Measurements from ENCODE around the gene RAB26.
"Not testable (repeated sequence)": the region's sequence is repeated elsewhere in the genome, so short reads cannot be mapped to it uniquely, and the experiment has no call there.

Gene RAB26

DNA sequence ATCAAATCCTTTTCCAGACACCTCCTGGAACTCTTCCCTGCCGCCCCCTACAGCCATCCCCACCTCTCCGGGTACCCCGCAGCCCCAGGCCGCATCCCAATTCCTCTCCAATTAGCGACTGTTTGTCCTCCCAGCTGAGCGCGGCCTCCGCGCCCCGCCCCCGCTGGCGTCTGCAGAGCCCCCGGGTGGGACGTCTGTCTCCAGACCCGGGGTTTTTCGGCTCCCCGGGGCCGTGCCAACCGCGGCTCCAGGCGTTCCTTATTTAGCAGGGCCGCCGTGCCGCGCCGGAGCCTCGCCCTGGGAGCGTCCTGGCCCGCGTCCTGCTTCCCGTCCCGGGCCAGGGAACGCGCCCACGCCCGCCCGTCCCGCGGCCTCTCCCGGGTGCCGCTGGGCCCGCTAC is 13.4 kb upstream of the RAB26 start:
- FAIRE-seq; DNase-seq (ENCODE audit: extremely low spot score, insufficient read length, low read depth): not testable (repeated sequence)

DNA sequence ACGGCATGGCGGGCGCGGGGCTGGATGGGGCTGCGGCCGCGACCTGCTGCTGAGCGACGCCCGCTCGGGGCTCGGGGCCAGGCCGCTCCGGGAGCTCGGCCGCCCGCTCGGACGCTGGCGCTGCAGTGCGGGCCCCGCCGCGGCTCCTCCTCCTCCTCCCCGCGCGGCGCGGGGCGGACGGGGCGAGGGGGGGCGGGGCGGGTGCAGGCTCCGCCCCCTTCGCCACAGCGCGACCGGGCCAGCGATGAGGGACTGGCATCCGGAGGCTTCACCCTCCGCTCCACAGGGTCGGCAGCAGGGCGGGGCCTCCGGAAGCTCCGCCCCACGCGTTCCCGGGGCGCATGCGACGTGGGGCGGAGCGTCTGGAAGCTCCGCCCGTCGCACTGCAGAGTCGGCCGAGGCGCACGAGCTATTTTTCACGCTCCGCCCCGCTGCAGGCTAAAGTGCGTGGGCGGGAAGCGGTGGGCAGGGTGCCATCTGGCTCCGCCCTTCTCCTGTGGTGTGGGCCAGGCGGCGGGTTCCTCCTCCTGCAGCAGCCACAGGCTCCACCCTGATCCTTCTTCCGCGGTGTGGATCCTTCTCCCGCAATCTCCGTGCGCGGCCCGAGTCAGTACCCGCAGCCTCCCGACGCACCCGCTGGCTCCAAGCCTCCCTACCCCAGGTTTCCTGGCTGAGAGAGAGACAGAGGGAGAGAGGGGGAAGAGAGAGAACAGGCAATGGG is 12.5 kb upstream of the RAB26 start, which contains the start of gene PKD1:
TSS of gene PKD1 (minus strand) at position 129 of the 721 bp plus-strand sequence. CDS start 209 bp downstream, outside the sequence.
- not testable (repeated sequence) for DNase-seq (ENCODE audit: extremely low spot score, insufficient read length, low read depth)
- FAIRE-seq, result peak; percentile 92

DNA sequence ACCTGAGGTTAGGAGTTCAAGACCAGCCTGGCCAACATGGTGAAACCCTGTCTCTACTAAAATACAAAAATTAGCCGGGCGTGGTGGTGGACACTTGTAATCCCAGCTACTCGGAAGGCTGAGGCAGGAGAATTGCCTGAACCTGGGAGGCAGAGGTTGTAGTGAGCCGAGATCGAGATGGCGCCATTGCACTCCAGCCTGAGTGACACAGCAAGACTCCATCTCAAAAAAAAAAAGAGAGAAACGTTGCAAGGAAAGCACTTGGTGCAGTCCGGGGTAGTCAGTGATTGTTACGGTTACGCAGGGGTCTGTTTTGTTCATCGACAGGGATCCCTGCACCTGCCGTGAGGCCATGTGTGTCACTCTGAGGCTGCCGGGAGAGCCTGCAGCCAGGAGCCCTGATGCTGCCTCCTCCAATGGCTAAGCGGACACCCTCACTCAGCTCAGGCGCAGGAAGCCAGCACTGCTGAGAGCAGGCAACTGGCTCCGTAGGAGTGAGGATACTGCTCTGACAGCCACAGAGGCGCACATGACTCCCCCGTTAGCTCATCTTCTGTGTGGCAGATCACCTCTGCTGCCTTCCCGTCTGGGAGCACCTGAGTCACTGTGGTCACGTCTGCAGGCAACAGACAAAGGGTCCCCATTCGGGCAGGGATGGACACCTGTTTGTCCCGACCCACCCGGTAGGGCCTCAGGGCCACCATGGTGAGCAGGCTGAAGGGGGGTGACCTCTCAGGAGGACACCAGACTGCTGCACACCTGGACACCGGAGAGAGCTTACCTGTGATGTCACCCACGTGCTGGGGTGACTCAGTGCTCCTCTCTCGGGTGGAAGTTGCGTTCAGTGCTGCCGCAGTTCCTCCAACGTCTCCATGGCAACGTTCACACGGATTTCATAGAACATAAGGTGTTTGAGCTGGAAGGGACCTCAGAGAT is 5.2 kb upstream of the RAB26 start:
- DNase-seq (ENCODE audit: extremely low spot score, insufficient read length, low read depth) (no peak), FAIRE-seq (no peak)

DNA sequence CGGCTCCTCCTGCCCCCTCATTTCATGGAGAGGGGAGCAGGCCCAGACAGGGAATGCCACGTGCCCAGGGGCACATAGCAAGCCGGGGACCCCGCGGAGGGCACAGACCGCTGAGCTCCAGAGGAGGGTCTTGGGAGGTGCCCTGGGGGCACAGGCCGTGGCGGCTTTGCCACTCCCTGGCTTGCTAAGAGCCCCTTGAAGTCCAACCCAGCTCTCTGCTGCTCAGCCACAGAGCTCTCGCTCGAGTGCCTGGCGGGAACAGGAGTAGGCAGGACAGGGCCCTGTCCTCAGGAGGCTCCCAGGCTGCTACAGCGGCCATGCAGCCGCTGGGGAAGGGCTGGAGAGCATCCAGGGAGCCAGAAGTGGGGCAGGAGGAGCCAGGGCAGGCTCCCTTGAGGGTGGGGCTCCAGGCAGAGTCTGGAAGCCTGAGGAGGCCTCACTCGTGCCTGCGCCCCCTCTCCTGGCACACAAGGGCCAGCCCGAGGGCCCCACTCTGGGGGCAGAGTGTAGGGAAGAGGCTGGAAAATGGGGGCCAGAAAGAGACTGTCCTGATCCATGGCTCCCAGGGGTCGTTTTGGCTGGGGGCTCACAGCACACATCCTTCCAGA is 4.4 kb upstream of the RAB26 start:
- FAIRE-seq (no peak), DNase-seq (ENCODE audit: extremely low spot score, insufficient read length, low read depth) (no peak)

DNA sequence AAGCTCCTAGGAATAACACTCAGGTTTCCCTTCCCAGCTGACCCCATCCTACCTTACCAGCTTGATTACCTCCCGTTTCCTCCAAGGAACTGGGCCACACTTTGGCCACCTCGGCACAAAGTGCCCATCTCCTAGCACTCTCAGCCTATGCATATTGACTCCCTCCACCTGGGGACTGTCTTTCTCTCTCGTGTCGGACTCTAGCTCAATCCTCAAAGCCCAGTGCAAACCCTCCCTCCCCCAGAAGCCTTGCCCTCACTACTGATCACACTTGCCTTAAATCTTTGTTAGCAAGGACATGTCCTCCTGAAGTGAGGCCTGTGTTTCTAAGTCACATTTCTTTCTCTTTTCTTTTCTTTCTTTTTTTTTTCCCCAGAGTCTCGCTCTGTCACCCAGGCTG is 2.6 kb upstream of the RAB26 start:
- no peak for DNase-seq (ENCODE audit: extremely low spot score, insufficient read length, low read depth)
- FAIRE-seq, result no peak

DNA sequence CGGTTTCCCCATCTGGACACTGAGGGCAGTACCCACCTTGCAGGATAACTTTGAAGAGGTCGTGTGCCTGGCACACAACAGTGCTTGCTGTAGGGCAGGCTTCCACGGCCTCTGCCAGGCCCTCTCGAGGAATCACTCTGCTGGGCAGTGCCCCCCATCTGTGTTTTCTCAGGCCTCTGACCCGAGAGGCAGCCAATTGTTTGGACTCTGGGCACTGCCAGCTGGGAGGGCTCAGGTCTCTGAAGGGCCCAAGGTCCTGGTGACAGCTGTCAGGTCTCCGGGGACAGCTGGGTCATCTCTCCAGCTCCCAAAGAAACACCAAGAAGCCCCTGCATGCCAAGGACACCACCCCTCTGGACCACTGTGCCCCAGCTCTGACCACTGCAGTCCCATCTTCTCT is 1.0 kb upstream of the RAB26 start:
- FAIRE-seq, result no peak

DNA sequence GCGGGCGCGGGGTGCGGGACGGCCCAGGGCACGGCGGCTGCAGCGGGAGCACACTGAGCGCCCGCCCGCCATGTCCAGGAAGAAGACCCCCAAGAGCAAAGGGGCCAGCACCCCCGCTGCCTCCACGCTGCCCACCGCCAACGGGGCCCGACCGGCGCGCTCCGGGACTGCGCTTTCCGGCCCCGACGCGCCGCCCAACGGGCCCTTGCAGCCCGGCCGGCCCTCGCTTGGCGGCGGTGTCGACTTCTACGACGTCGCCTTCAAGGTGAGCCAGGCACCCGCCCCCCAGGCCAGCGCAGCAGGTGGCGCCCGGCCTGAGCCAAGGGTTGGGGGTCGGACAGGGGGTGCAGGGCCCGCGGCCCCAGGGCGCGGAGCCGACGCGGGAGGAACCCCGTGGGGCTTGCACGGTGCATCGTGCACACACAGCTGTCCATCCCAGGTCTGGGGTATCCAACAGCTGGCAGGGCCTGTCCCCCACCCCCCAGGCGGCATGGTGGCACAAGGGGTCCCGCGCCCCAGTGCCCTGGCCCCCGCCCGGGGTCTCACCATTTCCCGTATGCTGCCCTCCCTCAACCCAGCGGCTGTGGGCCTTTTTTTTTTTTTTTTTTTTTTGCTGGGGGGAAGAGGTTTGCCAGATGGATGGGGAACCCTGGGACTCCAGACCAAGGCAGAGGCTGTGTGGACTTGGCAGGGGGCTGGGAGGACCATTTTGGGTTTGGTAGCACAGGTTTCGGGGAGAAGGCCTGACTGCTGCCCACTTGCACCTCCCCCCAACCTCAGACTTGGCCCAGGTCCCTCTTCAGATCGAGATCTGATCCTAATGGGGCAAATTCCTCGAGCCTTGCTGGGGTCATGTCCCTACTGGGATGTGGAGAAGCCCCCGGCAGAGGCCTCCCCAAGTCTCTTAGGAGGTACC is 547 bp downstream of the RAB26 start:
- DNase-seq (ENCODE audit: extremely low spot score, insufficient read length, low read depth) (no peak), FAIRE-seq (no peak)

More for the DNA sequence above, 1.0 kb upstream of the RAB26 start:
- DNase-seq (ENCODE audit: extremely low spot score, insufficient read length, low read depth), result no peak

DNA sequence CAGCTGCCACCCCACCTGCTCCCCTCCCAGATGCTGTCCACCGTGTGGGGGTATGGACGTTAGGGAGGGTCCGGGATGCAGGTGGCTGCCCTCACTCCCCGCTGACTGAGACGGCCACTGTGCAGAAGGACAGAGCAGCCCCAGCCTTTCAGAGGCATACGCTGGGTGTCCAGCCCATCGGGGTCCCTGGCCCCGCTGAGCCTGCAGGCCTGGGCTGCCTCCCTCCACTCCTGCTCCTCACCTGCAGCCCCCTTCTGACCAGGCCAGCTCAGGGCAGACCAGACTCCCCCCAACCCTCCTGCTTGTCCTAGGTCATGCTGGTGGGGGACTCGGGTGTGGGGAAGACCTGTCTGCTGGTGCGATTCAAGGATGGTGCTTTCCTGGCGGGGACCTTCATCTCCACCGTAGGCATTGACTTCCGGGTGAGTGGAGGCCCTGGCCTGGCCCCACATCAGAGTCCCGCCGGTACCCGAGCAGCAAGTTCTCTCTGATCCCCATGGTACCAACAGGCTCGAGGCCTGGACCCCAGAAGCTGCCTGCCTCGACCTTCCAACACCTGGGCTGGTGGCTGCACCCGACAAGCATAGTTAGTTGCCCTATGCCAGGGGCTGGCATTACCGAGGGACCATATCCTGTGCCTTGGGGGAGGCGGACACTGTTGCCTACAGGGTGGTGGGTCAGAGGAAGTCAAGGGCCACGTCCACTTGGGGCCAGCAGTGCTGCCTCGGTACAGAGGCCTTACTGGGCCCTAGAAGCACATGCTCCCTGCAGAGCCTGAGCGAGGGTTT is 1.4 kb downstream of the RAB26 start:
- FAIRE-seq (no peak), DNase-seq (ENCODE audit: extremely low spot score, insufficient read length, low read depth) (no peak)

DNA sequence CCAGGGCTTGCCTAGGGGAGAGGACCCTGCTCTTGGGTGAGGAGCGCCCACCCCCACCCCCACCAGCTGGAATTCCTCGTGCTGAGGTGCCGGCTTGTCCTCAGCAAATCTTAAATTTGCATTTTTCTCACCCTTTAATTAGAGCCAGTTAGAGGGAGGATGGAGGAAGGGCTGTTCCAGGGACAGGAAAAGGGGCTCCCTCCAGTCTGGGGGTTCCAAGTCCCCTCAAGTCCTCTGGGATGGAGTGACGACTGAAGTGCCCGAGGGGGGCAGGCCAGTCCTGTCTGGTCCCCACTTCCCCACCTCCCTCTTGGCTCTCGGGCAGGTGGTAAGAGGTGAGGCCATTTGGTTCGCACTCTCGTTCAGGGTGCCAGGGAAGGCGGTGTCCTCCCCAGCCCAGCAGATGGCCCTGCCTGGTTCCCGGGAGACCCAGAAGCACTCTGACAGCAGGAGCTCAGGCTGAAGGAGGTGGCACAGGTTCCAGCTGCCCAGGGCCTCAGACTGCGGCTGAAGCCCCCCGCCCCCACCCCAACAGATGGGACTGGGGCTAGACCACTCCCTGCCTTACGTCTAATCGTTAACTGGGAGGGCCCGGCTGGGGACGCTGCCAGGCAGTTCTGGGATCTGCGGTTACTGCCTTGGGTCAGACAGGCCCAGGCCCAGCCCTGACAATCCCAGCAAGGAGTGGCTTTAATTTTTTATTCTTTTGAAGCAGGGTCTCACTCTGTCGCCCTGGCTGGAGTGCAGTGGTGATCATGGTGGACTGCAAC is 2.2 kb downstream of the RAB26 start:
- DNase-seq (ENCODE audit: extremely low spot score, insufficient read length, low read depth), result no peak
- no peak for FAIRE-seq

DNA sequence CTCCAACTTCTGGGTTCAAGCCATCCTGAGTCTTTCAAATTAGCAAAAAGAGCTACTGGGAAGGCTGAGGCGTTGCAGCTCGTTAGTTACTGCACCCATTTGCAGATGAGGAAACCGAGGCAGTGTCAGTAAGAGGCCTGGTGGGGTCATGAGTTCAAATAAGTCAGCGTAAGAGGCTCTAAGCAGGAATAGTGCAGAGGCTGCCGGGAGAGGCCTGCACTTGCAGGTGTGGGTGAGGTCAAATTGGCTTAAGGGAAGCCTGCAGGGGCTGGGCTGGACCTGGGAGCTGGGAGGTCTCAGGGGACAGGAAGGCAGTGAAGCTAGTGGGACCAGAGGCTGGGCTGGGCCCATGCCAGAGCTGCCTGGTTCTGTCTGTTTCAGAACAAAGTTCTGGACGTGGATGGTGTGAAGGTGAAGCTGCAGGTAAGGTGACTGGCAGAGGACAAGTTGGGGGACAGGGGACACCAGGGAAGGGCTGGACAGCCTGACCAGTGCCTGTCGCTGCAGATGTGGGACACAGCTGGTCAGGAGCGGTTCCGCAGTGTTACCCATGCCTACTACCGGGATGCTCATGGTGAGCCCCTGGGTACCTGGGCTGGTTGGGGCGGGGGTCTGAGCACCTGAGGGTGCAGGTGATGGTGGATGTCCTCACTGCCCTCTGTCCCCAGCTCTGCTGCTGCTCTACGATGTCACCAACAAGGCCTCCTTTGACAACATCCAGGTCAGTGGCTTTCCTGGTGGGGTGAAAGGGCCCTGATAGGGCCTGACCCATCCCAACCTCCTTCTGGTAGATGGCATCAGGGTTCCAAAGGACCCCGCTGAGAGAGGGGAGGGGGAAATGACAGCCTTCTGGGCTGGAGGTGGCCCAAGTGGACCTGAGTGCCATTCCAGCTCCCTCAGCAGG is 3.0 kb downstream of the RAB26 start:
- no peak for FAIRE-seq
- no peak for DNase-seq (ENCODE audit: extremely low spot score, insufficient read length, low read depth)

DNA sequence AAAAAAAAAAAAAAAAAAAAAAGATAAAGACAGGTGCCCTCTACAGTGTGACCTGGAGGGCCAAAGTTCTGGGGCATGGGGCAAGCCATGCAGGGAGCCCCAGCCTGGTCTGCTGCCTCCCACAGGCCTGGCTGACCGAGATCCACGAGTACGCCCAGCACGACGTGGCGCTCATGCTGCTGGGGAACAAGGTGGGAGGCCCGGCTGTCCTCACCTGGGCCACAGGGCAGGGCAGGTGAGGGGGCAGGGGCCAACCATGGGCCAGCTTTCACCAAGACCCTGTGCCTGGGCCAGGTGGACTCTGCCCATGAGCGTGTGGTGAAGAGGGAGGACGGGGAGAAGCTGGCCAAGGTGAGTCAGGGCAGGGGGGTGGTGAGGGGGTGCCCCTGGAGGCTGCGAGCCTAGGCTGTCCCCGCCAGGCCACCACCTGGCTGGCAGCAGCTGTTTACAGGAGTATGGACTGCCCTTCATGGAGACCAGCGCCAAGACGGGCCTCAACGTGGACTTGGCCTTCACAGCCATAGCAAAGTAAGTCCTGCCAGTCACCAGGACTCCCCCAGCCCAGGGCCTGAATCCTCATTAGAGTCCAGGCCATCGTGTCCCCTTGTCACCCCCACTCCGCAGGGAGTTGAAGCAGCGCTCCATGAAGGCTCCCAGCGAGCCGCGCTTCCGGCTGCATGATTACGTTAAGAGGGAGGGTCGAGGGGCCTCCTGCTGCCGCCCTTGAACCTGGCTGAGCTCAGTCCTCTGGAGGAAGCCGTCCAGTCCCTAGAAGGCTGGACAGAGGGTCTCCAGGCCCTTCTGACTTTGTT is 4.5 kb downstream of the RAB26 start:
- FAIRE-seq, result no peak
- DNase-seq (ENCODE audit: extremely low spot score, insufficient read length, low read depth), result no peak

DNA sequence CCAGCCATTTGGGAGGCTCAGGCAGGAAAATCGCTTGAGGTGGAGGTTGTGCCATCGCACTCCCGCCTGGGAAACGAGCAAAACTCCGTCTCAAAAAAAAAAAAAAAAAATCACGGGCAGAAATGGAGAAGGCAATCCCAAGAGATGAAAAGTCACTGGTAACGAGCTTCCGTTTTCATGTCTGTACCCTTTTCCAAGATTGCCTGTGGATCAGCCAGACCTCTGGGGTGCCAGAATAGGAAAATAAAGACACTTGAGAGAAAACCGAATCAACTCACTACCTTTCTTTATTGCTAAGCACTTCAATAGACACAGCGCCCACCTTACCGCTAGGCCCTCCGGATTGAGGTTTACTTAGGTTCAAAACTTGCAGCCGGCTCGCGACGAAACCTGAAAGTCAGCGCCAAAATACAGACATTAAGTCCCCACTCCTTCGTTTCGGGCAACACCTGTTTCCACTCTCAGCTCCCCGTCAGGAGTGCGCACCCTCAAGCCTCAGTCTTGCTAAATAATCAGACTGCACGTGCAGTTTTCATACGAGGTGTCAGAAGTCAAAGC is 6.2 kb downstream of the RAB26 start:
- DNase-seq (ENCODE audit: extremely low spot score, insufficient read length, low read depth), result no peak
- FAIRE-seq, result no peak

DNA sequence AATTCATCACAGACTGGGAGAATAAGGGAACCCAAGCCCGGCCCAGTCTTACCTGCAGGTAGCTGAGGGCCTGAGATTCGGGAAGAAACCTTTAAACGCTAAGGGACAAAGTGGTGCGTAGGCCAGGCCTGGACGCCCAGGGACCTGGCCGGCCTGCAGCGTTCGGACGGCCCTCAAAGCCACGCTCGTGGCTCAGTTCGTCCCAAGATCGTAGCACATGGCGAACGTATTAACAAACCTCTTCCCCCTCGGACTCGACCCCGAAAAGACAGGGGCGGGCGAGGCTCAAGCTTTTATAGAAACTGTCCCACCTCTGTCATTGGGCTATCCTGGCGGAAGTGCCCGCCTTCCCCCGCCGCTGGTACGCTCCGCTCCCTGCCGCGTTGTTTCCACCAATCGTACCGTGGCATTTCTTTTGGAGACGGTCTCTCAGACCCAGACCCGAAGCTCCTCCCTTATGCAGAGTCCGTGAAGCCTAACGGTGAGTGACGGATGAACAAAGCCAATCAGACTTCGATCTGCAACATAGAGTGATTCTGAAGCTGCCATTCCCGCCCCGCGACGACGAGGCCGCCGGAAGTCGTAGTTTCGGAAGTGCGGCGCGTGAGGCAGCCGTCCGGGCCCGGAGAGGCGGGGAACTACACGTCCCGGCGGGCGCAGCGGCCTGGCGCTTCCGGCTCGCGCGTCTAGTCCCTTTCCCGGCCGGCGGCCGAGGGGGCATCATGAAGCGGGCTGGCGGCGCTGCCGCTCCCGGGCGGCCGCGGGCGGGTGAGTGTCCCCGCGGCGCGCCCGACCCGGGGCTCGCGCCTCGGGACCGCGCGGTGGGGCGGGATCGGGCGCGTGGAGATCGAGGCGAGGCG is 6.9 kb downstream of the RAB26 start, which contains the start of gene TRAF7:
TSS of gene TRAF7 (plus strand) at position 692 of the 860 bp plus-strand sequence. CDS start 8,139 bp downstream, outside the sequence.
- DNase-seq (ENCODE audit: extremely low spot score, insufficient read length, low read depth) (peak; percentile 97), FAIRE-seq (peak; percentile 100)

DNA sequence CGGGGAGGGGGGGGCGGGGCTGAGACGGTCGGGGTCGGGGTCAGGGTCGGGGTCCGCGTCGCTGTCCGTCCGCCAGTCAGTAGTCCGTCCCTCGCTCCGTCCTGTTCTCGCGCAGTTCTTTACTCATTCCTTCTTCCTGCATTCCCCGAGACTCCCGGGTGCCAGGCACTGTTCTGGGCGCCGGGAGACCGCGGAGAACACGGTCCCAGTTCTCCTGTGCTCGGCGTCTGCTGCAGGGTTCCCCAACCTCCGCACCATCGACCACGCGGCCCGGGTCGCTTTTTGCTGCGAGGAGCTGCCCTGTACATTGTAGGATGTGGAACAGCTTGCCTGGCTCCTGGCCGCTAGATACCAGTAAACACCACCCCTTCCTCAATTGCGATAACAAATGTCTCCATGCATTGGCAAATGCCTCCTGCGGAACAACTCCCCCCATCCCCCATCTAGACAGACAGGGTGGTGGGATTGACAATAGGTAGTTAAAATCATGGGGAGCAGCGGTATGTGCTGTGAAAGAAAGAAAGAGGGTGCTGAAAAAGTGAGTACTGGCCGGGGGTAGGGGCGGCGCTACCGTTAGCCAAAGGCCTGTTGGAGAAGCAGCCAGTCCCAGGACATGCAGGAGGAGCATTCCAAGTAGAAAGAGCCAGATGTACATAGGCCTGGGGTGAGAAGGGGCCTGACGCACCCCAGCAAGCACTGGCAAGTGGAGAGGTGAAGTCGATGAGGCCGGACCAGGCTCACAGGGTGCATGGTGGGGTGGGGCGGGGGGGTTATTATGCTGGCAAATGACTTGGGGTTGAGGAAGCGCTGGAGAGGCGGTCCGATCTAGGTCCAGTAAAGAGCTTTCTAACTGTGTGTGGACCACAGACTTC is 7.8 kb downstream of the RAB26 start:
- FAIRE-seq (no peak), DNase-seq (ENCODE audit: extremely low spot score, insufficient read length, low read depth) (no peak)
